ENCODE measurements around the gene MAPK4.
"Not testable (repeated sequence)": the region's sequence is repeated elsewhere in the genome, so short reads cannot be mapped to it uniquely, and the experiment has no call there.

MAPK4 gene

DNA sequence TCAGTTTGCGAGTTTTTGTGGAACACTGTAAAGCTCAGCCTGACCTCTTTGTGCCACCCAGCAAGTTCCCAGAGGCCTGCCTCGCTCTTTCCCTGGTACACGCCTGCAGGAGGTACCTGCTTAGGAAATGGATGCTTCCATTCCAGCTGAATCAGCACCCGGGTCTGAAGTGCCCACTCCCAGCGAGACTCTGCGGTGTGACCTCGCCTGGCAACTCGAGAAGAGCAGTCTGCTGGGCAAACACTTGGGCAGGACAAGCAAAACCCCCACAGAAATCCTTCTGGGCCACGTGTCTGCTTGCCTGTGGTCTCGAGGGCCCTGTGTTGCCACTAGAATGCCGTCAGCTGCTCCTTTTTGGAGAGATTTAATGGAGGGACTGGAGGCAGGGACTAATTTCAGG is 127.6 kb downstream of the MAPK4 start:
- DNase-seq (ENCODE audit: low spot score) = no peak

- no peak for DNase-seq (ENCODE audit: low spot score)
Measured at GRCh38 chr18:50689578-50689977, 129.7 kb downstream of the MAPK4 start.

- DNase-seq (ENCODE audit: low spot score) = no peak
Measured at GRCh38 chr18:50694147-50694546, 134.3 kb downstream of the MAPK4 start.

DNA sequence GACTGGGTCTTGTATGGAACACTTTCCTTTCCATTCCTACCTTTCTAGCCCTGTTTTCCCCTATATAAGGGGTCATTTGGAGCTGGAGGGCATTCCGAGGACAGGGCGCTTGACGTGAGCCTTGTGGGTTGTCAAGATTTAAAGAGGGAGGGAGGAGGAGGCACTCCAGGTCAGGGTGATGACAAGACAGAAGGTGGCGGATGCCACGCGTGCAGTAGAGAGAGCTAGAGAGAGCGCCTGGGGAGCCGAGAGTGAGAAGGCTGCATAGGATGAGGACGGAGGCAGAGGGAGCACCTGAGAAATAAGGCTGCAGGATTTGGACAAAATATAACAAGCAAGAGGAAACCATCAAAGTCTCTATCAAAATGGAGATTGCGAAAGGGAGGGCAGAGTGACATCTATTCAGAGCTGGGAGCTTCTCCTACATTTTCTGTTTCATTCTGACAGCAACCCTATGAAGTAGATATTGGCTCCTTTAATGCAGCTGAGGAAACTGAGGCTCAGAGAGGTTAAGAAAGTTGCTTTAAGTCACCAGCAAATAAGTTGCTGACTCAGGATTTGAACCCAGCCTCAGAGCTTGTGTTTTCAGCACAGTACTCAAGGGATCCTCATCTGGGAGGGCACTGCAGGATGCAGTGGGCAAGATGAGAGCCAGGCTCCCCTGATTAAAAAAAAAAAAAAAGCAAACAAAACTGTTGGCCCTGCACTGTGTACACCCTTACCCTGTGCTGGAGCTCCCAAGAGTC is 135.7 kb downstream of the MAPK4 start:
- DNase-seq (ENCODE audit: low spot score) = no peak

- no peak for DNase-seq (ENCODE audit: low spot score)
Measured at GRCh38 chr18:50696436-50696835, 136.5 kb downstream of the MAPK4 start.

DNA sequence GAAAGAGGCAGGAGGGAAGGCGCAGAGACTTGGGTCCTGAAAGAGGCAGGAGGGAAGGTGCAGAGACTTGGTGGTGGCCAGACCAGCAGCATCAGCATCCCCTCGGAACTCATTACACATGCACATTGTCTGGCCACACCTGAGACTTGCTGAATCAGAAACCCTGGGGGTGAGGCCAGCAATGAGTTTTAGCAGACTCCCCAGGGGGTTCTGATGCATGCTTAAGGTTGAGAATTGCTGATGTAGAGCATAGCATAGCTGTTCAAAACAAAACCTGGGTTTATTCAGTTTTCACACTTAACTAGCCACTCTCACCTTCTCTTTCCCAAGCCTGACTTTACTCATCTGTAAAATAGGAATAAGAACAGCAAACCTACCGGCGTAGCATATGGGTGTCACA is 137.0 kb downstream of the MAPK4 start:
- no peak for DNase-seq (ENCODE audit: low spot score)

DNA sequence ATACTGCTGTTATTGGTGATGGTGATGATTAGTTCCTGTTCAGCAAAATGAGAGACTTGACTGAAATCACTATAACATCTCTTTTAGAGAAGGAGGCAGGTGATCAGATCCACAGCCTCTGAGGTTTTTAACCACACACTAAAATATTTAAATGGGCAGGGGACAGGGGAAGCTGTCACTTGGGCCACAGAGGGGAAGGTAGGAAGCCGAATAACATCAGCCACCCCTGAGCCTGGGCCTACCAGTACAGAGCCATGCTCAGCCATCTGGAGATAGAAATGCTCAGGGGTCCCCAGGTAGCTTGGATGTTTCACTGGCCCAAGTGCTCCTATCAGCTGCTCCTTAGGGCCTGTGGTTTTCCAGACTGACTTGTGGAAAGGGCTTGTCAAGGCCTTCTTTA is 137.6 kb downstream of the MAPK4 start:
- no peak for DNase-seq (ENCODE audit: low spot score)

DNA sequence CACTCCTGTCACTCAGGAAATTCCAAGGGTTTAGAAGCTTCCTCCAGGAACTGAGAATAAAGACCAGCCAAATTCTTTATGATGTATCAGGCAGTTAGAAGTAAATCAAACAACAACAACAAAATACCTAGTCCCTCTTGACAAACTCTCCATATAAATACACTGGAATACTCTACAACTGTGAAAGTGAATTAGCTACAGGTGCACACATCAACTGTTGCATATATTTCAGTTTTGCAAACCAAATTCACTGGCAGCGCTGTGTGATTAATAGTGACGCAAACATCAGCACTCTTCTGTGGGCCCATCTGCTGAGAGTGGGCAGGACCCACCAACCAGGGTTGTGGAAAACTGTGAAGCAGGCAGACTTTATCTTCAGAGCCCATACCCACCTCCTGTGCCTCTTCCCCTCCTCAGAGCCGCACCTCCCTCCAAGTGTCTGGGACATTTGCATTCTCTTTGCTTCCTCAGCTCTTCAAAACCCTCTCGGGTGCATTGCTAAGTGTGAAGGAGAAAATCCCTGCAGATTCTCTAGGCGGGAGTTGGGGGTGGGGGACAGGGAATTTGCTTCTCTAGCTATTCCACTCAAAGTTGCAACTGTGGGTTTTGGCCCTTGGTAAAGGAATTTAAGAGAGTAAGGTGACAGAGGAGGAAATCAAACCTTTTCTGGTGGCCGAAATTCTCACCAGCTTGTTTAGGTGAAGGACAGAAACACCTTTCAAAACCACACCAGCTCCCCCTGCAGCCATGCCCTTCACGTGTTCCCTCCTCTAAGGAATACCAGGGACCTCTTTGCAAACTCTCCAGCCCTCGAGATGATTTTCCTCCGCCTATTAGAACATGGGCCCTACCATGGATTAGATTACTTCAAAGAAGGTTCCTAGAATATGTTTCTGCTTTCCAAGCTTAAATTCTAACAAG is 140.6 kb downstream of the MAPK4 start:
- no peak for DNase-seq (ENCODE audit: low spot score)

DNA sequence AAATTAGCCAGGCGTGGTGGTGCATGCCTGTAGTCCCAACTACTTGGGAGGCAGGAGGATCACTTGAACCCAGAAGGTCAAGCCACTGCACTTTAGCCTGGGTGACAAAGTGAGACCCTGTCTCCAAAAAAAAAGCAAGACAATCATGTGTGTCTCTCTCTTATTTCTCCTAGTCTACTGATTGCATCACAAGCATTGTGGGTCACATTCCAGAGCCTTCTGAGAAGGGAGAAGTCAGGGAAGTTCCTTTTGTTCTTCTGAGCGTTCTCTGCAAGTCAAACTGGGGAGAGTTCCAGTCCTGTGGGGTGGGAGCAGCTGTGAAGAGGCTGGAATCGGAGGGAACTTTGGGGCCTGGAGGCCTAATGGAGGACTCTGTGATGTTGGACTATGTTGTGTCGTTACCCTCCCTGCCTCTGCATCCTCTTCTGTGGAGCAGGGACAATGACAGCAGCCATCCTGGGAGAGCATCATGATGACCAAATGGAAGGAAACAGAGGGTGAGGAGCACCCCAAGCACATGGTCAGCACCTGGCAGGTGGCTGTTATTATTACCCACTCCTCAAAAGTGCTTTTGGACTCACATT is 144.6 kb downstream of the MAPK4 start:
- DNase-seq (ENCODE audit: low spot score) = no peak

DNA sequence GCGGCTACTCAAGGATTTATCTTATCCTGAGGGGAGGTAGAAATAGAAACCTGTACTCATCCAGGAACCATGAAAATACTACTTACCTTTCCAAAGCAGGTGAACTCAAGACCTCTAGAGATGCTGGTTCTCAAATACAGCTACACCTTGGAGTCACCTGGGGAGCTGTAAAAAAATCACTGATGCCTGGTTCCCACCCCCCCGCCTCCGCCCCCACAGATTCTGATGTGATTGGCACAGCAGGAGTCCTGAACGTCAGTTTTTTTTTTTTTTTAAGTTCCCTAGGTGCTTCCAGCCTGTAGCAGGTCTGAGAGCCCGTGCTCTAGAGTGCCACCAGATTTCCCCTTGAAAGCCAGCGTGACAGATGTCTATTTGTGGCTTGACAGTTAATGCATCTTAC is 146.3 kb downstream of the MAPK4 start:
- DNase-seq (ENCODE audit: low spot score) = no peak

GRCh38 chr18:50706651-50707050 is 146.8 kb downstream of the MAPK4 start:
- DNase-seq (ENCODE audit: low spot score) = no peak

- not testable (repeated sequence) for DNase-seq (ENCODE audit: low spot score)
Measured at GRCh38 chr18:50707297-50707696, 147.4 kb downstream of the MAPK4 start.

DNA sequence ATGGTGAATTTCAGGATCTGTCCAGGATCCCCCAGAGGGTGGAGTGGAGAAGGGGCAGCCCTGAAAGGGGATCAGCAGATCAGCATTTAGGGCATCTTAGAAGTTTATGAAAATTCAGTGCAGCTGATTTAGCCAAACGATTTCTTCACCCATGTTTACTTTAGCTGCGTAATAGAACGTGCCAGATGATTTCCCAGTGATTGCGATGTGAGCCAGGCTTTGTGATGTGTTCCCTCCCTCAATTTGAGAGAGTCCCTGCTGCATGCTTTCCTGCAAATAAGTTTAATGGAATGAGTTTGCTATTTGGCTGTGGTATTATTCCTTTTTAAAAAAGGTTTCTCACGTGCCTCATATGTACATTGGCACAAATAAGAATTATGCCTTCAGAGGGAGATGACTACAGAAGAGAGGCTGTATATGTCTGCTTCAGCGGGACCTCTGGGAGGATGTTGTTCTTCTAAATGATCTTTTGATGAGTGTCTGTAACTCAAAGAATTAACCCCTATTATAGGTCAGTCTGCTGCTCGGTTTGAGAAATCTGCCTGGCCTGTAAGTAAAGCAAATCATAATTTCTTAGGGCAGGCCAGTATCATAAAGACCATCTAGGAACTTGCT is 148.1 kb downstream of the MAPK4 start:
- no peak for DNase-seq (ENCODE audit: low spot score)

DNA sequence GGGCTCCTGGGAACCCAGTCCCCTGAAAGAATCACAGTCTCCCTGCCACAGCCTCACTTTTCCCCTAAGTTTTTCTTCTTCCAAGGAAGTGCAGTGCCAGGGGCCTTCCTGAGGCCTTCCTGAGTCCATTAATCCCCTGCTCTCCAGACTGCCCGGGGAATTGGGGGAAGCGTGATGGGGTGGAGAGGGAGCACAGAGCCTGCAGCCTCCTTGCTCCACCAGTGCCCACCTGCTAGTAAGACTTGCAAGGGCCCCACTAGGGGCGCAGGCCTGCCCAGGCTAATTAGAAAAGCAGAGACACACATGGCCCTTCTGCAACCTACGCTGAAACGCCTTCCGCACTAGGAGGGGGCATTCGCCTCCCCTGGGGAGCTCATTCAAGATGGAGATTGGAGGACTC is 149.3 kb downstream of the MAPK4 start:
- DNase-seq (ENCODE audit: low spot score) = no peak

GRCh38 chr18:50711386-50711785 is 151.5 kb downstream of the MAPK4 start:
- DNase-seq (ENCODE audit: low spot score) = no peak

DNA sequence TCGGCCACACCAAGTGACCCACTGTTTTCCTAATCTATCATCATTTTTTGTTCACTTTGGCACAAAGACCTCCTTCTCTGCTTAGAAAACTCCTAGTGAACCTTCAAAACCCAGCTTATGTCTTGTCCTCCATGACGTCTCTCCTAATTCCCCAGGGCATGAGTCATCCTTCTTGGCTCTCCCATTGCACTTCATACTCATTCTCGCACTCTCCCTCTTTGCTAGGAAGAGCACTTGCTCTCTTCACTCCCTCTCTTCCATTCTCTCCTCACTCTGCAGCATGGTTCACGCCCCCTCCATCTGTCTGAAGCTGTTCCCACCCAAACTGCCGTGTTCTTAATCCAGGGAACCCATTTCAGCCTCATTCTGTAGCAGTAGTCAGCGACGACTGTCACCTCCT is 156.0 kb downstream of the MAPK4 start:
- DNase-seq (ENCODE audit: low spot score) = no peak

- no peak for DNase-seq (ENCODE audit: low spot score)
Measured at GRCh38 chr18:50716902-50717301, 157.0 kb downstream of the MAPK4 start.

DNA sequence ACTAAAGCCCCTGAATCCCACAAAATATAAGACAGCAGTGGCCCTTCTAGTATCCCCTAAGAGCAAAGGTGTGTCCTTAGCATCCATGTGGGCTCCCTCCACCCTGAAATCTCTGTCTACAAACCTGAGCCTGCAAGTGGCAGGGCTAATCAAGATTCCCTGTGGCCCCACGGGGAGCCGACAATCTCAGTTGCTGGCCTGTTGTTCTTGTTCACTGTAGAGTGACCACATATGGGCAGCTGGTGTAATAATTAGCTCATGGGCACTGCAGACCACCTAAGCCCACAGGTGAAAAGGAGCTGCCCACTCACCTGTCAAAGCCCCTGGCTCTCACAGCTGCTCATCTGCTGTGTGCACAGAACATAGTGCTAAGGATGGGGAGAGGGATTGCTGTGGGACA is 157.7 kb downstream of the MAPK4 start:
- no peak for DNase-seq (ENCODE audit: low spot score)

DNA sequence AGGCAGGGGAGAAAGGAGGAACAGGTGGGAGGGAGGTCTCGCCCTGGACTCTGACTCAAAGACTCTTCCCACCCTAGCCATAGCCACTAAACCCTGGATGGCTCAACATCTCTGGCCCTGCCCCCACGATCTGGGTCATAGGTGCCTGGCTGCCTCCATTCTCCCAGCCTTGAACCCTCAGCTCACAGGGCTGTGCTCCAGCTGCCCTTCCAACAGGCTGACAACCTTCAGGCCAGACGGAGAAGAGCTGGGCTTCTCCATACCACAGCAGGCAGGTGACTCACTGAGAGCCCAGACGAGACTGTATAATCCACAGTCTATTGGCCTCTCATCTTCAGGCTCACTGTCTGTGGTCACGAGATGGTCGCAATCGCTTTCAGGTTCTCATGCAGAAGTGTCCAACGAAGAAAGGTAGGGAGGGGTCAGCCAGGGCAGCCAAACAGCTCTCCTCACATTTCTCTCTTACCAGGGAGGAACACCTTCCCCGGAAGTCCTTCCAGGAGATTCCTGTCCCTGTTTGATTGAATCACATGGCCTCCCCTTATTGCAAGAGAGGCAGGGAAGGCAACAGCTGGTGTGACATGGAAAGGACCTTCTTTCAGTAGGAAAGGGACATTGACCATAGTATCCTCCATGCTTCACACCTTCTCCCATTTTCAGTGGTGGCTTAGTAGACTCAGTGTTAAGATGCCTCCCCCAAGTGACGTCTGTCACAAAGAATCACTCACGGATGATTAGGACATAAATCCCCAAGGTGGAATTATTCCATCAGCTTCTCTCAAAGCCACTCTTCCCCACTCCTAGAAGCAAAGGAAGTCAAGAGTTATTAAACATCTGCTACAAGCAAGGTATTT is 159.8 kb downstream of the MAPK4 start:
- DNase-seq (ENCODE audit: low spot score) = no peak

- no peak for DNase-seq (ENCODE audit: low spot score)
Measured at GRCh38 chr18:50720325-50720674, 160.4 kb downstream of the MAPK4 start.

- DNase-seq (ENCODE audit: low spot score) = no peak
Measured at GRCh38 chr18:50721006-50721405, 161.1 kb downstream of the MAPK4 start.
